ENCODE measurements around the gene DTHD1. TPM values are rescaled to one million over a fixed set of nuclear protein-coding genes. Genes with fewer than 3 reads are reported as not detected.

Gene DTHD1
- total and polyA plus RNA-seq, 10 of the 15 experiments (the other 5 are each of a cell fraction or from before 2014, with no cell fraction given), result 0.05 to 2.8 (median 1.4) TPM

DNA sequence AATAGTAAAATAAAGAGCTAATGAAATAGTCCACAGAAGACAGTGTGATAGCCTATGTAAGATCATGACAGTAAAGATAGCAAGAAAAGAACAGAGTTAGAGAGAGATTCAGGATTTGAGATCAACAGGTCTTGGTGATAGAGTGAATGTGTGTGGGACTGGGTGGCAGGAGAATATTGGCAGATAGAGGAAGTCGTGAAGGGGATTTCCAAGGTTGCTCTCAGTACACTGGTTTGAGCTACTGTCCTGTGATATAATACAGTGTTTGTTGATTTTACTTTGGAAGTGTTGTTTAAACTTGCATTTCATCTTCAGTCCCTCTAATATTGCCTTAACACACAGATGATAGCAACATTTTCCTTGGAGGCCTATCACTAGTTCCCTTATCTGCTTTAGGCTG lies 44.1 kb downstream of the DTHD1 start (continued):
- TF ChIP-seq IKZF1 (conservative IDR thresholded peaks at IDR 0.05), result peak; percentile 45; the same call in 1 of the 2 replicates
- peak; percentile 93 for TF ChIP-seq RELA (IDR thresholded peaks at IDR 0.05; ENCODE audit: borderline replicate concordance, partially characterized antibody)
- TF ChIP-seq RB1 (IDR thresholded peaks at IDR 0.05; ENCODE audit: borderline replicate concordance), result no peak
- TF ChIP-seq, protein P1, sequence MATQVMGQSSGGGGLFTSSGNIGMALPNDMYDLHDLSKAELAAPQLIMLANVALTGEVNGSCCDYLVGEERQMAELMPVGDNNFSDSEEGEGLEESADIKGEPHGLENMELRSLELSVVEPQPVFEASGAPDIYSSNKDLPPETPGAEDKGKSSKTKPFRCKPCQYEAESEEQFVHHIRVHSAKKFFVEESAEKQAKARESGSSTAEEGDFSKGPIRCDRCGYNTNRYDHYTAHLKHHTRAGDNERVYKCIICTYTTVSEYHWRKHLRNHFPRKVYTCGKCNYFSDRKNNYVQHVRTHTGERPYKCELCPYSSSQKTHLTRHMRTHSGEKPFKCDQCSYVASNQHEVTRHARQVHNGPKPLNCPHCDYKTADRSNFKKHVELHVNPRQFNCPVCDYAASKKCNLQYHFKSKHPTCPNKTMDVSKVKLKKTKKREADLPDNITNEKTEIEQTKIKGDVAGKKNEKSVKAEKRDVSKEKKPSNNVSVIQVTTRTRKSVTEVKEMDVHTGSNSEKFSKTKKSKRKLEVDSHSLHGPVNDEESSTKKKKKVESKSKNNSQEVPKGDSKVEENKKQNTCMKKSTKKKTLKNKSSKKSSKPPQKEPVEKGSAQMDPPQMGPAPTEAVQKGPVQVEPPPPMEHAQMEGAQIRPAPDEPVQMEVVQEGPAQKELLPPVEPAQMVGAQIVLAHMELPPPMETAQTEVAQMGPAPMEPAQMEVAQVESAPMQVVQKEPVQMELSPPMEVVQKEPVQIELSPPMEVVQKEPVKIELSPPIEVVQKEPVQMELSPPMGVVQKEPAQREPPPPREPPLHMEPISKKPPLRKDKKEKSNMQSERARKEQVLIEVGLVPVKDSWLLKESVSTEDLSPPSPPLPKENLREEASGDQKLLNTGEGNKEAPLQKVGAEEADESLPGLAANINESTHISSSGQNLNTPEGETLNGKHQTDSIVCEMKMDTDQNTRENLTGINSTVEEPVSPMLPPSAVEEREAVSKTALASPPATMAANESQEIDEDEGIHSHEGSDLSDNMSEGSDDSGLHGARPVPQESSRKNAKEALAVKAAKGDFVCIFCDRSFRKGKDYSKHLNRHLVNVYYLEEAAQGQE (IDR thresholded peaks at IDR 0.05; ENCODE audit: low read depth, low read length), result no peak
- 0 out of 2 replicates have a peak, but pooled peaks have one; percentile 17 for TF ChIP-seq IRF4 (IDR thresholded peaks at IDR 0.05; ENCODE audit: low read depth, low read length)
- peak; percentile 56; the same call in 1 of the 2 replicates for TF ChIP-seq DPF2 (IDR thresholded peaks at IDR 0.05)
- TF ChIP-seq, protein P2, sequence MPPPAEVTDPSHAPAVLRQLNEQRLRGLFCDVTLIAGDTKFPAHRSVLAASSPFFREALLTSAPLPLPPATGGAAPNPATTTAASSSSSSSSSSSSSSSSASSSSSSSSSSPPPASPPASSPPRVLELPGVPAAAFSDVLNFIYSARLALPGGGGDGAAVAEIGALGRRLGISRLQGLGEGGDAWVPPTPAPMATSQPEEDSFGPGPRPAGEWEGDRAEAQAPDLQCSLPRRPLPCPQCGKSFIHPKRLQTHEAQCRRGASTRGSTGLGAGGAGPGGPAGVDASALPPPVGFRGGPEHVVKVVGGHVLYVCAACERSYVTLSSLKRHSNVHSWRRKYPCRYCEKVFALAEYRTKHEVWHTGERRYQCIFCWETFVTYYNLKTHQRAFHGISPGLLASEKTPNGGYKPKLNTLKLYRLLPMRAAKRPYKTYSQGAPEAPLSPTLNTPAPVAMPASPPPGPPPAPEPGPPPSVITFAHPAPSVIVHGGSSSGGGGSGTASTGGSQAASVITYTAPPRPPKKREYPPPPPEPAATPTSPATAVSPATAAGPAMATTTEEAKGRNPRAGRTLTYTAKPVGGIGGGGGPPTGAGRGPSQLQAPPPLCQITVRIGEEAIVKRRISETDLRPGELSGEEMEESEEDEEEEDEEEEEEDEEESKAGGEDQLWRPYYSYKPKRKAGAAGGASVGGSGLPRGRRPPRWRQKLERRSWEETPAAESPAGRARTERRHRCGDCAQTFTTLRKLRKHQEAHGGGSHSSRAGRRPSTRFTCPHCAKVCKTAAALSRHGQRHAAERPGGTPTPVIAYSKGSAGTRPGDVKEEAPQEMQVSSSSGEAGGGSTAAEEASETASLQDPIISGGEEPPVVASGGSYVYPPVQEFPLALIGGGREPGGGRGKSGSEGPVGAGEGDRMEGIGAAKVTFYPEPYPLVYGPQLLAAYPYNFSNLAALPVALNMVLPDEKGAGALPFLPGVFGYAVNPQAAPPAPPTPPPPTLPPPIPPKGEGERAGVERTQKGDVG (CRISPR knock-in tag; IDR thresholded peaks at IDR 0.05), result no peak
- TF ChIP-seq EP300 (IDR thresholded peaks at IDR 0.05; ENCODE audit: borderline replicate concordance in 1 of 2, control insufficient read depth in 1 of 2, low read depth in 2 of 2, low read length in 2 of 2), result 0 out of 4 replicates have a peak, but pooled peaks of 1 of the 2 experiments have one; percentile 16
- no peak for TF ChIP-seq SMAD1 (IDR thresholded peaks at IDR 0.05; ENCODE audit: low read depth, partially characterized antibody)
- TF ChIP-seq ATF7 (IDR thresholded peaks at IDR 0.05; ENCODE audit: low read depth), result 0 out of 2 replicates have a peak, but pooled peaks have one; percentile 10
- 0 out of 2 replicates have a peak, but pooled peaks have one; percentile 22 for TF ChIP-seq FOXM1 (IDR thresholded peaks at IDR 0.05; ENCODE audit: low read depth, low read length)
- peak; percentile 58; the same call in 1 of the 2 replicates for TF ChIP-seq POLR2AphosphoS5 (IDR thresholded peaks at IDR 0.05; ENCODE audit: low read length)
- no peak for TF ChIP-seq TBL1XR1 (IDR thresholded peaks at IDR 0.05; ENCODE audit: low read depth, low read length)
- TF ChIP-seq IKZF2 (IDR thresholded peaks at IDR 0.05), result peak; percentile 61 to 66; a peak in 3 of 4 replicates
- no peak for TF ChIP-seq PAX5 (IDR thresholded peaks at IDR 0.05; ENCODE audit: borderline replicate concordance, low read depth, low read length)
- TF ChIP-seq CREM (IDR thresholded peaks at IDR 0.05; ENCODE audit: low read depth), result peak; percentile 15; the same call in 1 of the 2 replicates
